HEK293T (cell line): ENCODE data around the gene SLITRK6.

Experiments used
- ELF4 ChIP-seq: fragments of 450-650 bp; IDR thresholded peaks from 2 replicates; pipeline ENCODE4 v1.6.1; 2017; ENCODE audit warnings: antibody characterized with exemption
- FOXM1 ChIP-seq: fragments of 450-650 bp; IDR thresholded peaks from 2 replicates; pipeline ENCODE4 v1.6.1; 2017; ENCODE audit warnings: mild to moderate bottlenecking, borderline replicate concordance
- SP1 ChIP-seq: fragments of 450-650 bp; IDR thresholded peaks from 2 replicates; pipeline ENCODE4 v1.6.1; 2017

DNA sequence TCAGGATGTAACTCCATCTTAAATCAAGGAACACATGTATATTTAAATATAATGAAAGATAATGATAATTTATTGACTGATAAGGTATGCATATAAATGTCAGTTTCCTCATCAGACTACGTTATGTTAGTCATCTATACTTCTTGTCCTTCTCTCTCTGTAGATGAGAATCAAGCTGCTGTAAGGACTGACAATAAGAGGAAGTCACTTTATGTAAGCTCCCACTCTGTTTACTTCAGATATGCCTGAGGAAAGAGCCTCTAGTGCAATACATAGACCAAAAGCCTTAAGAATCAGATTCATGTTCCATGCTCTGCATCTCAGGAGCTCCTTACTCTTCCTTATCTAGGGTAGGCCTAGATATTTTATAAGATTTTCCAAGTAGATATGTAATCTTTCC lies 9.6 kb upstream of the SLITRK6 start:
- TF ChIP-seq SP1: no peak
- no peak for TF ChIP-seq ELF4
- no peak for TF ChIP-seq FOXM1
